Endothelial cell of hepatic sinusoid (primary cell): ENCODE data around the gene DIP2C.
"Not testable (repeated sequence)": the region's sequence is repeated elsewhere in the genome, so short reads cannot be mapped to it uniquely, and the experiment has no call there.

Source experiments
- in situ Hi-C: cut with HindIII; loops from 2 replicates; pipeline ENCODE4 v1.10.0; 2017; ENCODE audit warnings: low sequenced_read_pairs

The DIP2C gene

GRCh38 chr10:374354-374753 is 315.1 kb downstream of the DIP2C start:
- in situ Hi-C loops = no loop called here

- in situ Hi-C loops = no loop called here
Observed at GRCh38 chr10:373526-374309, 315.8 kb downstream of the DIP2C start.

- in situ Hi-C loops = no loop called here
Observed at GRCh38 chr10:373015-373414, 316.5 kb downstream of the DIP2C start.

GRCh38 chr10:372566-372965 is 316.9 kb downstream of the DIP2C start:
- in situ Hi-C loops = no loop called here

- in situ Hi-C loops = no loop called here
Observed at GRCh38 chr10:371515-371914, 318.0 kb downstream of the DIP2C start.

GRCh38 chr10:370449-370825 is 319.0 kb downstream of the DIP2C start:
- in situ Hi-C loops = no loop called here

GRCh38 chr10:369684-370448 is 319.6 kb downstream of the DIP2C start:
- in situ Hi-C loops = no loop called here

GRCh38 chr10:369221-369683 is 320.2 kb downstream of the DIP2C start:
- in situ Hi-C loops = no loop called here

- in situ Hi-C loops = no loop called here
Observed at GRCh38 chr10:368579-369220, 320.8 kb downstream of the DIP2C start.

GRCh38 chr10:368107-368506 is 321.4 kb downstream of the DIP2C start:
- in situ Hi-C loops = not testable (repeated sequence)

- in situ Hi-C loops = no loop called here
Observed at GRCh38 chr10:367636-368035, 321.8 kb downstream of the DIP2C start.

GRCh38 chr10:366186-366585 is 323.3 kb downstream of the DIP2C start:
- in situ Hi-C loops = no loop called here

GRCh38 chr10:364267-364775 is 325.1 kb downstream of the DIP2C start:
- in situ Hi-C loops = no loop called here

GRCh38 chr10:363152-363551 is 326.3 kb downstream of the DIP2C start:
- in situ Hi-C loops = no loop called here

GRCh38 chr10:361203-362081 is 328.0 kb downstream of the DIP2C start:
- in situ Hi-C loops = no loop called here

- in situ Hi-C loops = no loop called here
Observed at GRCh38 chr10:360653-361052, 328.8 kb downstream of the DIP2C start.

GRCh38 chr10:359762-360161 is 329.7 kb downstream of the DIP2C start:
- in situ Hi-C loops = no loop called here

- in situ Hi-C loops = no loop called here
Observed at GRCh38 chr10:359093-359492, 330.4 kb downstream of the DIP2C start.

GRCh38 chr10:357201-357950 is 332.1 kb downstream of the DIP2C start:
- in situ Hi-C loops = no loop called here

- in situ Hi-C loops = no loop called here
Observed at GRCh38 chr10:356452-356851, 333.0 kb downstream of the DIP2C start.
